Karpas-422 (cell line): ENCODE results near the gene LMNTD2. TPM values are rescaled to one million over a fixed set of nuclear protein-coding genes. Genes with fewer than 3 reads are reported as not detected.

Experiments
- DNase-seq: peaks from one replicate; pipeline ENCODE4 v3.0.0-alpha.2; 2015
- H2AFZ ChIP-seq: fragments of 200-600 bp; sonication (generic); 2 replicates; pipeline ENCODE4 v1.6.1; 2014; ENCODE audit warnings: antibody characterized with exemption, low read length, mixed read lengths
- H3K27ac ChIP-seq: fragments of 200-600 bp; sonication (generic); 2 replicates; pipeline ENCODE4 v1.5.1; 2014; ENCODE audit warnings: mild to moderate bottlenecking, low read length, moderate library complexity
- H3K27me3 ChIP-seq: fragments of 200-600 bp; sonication (generic); 2 replicates; pipeline ENCODE4 v1.6.1; 2014; ENCODE audit warnings: low read length, mixed read lengths
- H3K36me3 ChIP-seq: fragments of 200-600 bp; sonication (generic); 2 replicates; pipeline ENCODE4 v1.6.1; 2014; ENCODE audit warnings: low read length, mixed read lengths; ENCODE audit not compliant: insufficient read depth
- H3K4me1 ChIP-seq: fragments of 200-600 bp; sonication (generic); 2 replicates; pipeline ENCODE4 v1.6.1; 2014; ENCODE audit warnings: mild to moderate bottlenecking, low read length, mixed read lengths
- H3K4me2 ChIP-seq: fragments of 200-600 bp; sonication (generic); 2 replicates; pipeline ENCODE4 v1.6.1; 2014; ENCODE audit warnings: low read length, low read depth, mild to moderate bottlenecking; ENCODE audit not compliant: poor library complexity, severe bottlenecking
- H3K4me3 ChIP-seq: fragments of 200-600 bp; sonication (generic); 2 replicates; pipeline ENCODE4 v1.5.1; 2014; ENCODE audit warnings: mild to moderate bottlenecking, antibody characterized with exemption, low read length, mixed read lengths
- H3K79me2 ChIP-seq: fragments of 200-600 bp; sonication (generic); 2 replicates; pipeline ENCODE4 v1.6.1; 2014; ENCODE audit warnings: mild to moderate bottlenecking, low read length, mixed read lengths
- H3K9ac ChIP-seq: fragments of 200-600 bp; sonication (generic); 2 replicates; pipeline ENCODE4 v1.6.0; 2014; ENCODE audit warnings: low read length
- H3K9me2 ChIP-seq: fragments of 200-600 bp; sonication (generic), shearing (Covaris generic); replicated peaks from 2 replicates; pipeline ENCODE4 v1.6.0; 2014; ENCODE audit warnings: mild to moderate bottlenecking, low read length, moderate library complexity; ENCODE audit not compliant: insufficient read depth
- H3K9me3 ChIP-seq: fragments of 300-700, 200-600 bp; sonication (generic); 2 replicates; pipeline ENCODE4 v1.6.1; 2014; ENCODE audit warnings: low read length, mixed read lengths
- H4K20me1 ChIP-seq: fragments of 200-600 bp; sonication (generic); 2 replicates; pipeline ENCODE4 v1.6.1; 2014; ENCODE audit warnings: mild to moderate bottlenecking, antibody characterized with exemption, low read length, low read depth; ENCODE audit not compliant: insufficient read depth
- total RNA-seq: library from RNA; depleted of rRNA; stranded (reverse); fragments of >200 nt; shearing (Covaris generic); gene quantifications from 2 replicates; pipeline ENCODE4 v1.2.3, GENCODE V29; 2014; ENCODE audit warnings: low replicate concordance

LMNTD2 gene
- total RNA-seq, 1 experiment from 2014 or later = 6.2 TPM

- peak; percentile 50 for DNase-seq
- Histone ChIP-seq H3K36me3 (no peaks in the 10 kb centered on the region), H3K27me3 (no peaks in the 10 kb centered on the region), H3K27ac (no peak overlapping the region), H4K20me1 (peaks cover 8% of the 10 kb centered on the region; the same call in 1 of the 2 replicates), H3K4me1 (peaks cover 16% of the 10 kb centered on the region), H3K4me2 (no peak overlapping the region), H3K79me2 (no peaks in the 10 kb centered on the region), H3K9me2 (no peaks in the 10 kb centered on the region), H2AFZ (no peak overlapping the region), H3K4me3 (no peak overlapping the region), H3K9me3 (no peaks in the 10 kb centered on the region), H3K9ac (no peak overlapping the region)
These were observed 6.6 kb downstream of the LMNTD2 start for GRCh38 chr11:553988-554340.

DNA sequence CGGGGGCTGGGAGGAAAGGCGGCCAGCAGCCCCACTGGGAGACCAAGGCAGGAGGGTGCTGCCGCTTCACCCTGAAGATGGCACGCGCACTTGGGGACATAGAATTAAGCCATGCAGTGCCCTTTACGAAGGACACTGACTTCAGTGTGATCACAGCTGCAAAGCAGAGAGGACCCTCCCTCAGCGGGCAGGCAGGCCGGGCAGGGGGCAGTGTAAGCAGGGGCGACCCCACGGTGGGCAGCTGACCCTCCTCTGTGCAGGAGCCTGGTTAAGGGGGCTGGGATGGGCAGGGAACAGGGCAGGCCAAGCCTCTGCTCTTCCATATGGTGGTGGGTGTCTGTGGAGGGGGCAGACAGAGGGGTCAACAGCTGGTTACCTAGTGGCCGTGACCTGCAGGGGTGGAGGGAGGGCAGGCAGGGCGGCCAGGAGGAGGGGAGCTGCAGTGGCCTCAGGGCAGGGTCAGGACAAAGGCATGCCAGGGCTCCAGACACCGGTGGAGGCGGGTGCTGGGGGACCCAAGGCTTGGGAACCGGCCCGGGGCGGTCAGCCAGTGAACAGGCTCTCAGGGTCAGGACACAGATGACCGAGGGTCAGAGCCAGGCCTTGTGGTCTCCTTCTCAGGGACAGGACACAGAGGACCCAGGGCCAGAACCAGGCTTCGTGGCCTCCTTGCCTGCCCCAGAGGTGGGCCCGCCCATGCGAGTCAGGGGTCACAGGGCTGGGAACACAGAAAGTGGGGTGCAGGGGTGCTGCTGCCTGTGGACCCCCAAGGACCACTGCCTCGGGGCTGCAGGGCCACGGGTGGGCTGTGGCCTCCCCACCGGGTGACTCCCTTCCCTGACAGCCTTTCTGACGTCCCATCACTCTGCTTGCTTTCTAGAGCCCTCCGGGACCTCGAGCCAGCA lies 7.2 kb downstream of the LMNTD2 start:
- Histone ChIP-seq H2AFZ (no peak overlapping the region), H3K4me1 (peaks cover 18% of the 10 kb centered on the region), H3K9ac (no peak overlapping the region), H3K4me2 (no peak overlapping the region), H3K4me3 (no peak overlapping the region), H3K27me3 (no peaks in the 10 kb centered on the region), H3K79me2 (no peaks in the 10 kb centered on the region), H3K36me3 (no peaks in the 10 kb centered on the region), H3K9me2 (no peaks in the 10 kb centered on the region), H4K20me1 (peaks cover 8% of the 10 kb centered on the region; the same call in 1 of the 2 replicates), H3K27ac (no peak overlapping the region), H3K9me3 (no peaks in the 10 kb centered on the region)
- DNase-seq = no peak

DNA sequence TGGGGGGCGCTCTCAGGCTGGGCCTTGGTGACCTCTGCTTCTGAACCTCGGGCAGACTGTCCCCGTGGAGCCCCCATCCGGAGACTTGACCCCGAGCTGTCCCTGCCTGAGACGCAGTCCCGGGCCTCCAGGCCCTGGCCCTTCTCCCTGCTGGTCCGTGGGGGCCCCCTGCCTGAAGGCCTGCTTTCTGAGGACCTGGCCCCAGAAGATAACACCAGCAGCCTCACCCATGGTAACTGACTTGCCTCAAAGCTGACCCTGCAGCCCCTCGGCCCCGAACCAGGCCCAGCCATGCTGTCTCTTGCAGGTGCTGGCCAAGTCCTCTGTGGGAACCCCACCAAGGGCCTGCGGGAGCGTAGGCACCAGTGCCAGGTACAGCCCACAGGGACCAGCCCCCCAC lies 8.9 kb downstream of the LMNTD2 start:
- Histone ChIP-seq H3K79me2 (no peaks in the 10 kb centered on the region), H3K9me2 (no peaks in the 10 kb centered on the region), H3K4me1 (peaks cover 18% of the 10 kb centered on the region), H3K27ac (no peak overlapping the region), H3K9me3 (no peaks in the 10 kb centered on the region), H2AFZ (no peak overlapping the region), H4K20me1 (peaks cover 8% of the 10 kb centered on the region; the same call in 1 of the 2 replicates), H3K9ac (no peak overlapping the region), H3K36me3 (no peaks in the 10 kb centered on the region), H3K27me3 (no peaks in the 10 kb centered on the region), H3K4me3 (no peak overlapping the region), H3K4me2 (no peak overlapping the region)
- DNase-seq = no peak

DNA sequence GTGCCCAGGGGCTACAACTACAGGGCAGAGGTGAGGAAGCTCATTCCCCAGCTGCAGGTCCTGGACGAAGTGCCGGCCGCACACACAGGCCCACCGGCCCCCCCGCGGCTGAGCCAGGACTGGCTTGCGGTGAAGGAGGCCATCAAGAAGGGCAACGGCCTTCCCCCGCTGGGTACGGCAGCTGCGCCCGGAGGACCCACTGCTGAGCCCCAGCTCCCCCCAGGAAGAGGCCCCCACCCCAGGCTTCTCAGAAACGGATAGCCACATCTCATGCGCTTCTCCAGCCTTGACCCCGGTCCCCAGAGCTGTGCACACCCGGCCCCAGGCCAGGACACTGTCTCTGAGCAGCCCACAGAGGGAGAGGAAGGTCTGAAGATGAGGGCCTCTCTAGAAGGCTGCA lies 9.4 kb downstream of the LMNTD2 start:
- Histone ChIP-seq H2AFZ (no peak overlapping the region), H3K4me3 (no peak overlapping the region), H3K9ac (no peak overlapping the region), H3K9me2 (no peaks in the 10 kb centered on the region), H3K9me3 (no peaks in the 10 kb centered on the region), H3K4me1 (peaks cover 18% of the 10 kb centered on the region), H3K79me2 (no peaks in the 10 kb centered on the region), H3K27me3 (no peaks in the 10 kb centered on the region), H3K27ac (no peak overlapping the region), H4K20me1 (peaks cover 8% of the 10 kb centered on the region; the same call in 1 of the 2 replicates), H3K4me2 (no peak overlapping the region), H3K36me3 (no peaks in the 10 kb centered on the region)
- DNase-seq = no peak

DNA sequence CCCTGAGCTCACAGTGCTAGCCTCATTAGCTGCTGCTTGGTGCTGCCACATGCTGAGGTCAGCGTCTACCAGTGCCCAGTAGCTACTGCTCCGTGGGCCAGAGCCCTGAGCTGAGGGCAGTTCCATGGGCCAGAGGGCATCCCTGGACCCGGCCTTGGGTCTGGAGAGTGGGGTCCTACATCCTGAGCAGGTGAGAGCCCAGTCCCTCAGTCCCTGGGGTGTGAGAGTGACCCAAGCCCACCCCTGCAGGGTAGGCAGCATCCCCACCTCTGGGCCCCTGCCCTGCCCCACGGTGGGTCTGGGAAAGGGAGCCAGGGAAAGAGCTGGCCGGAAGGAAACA lies 9.8 kb downstream of the LMNTD2 start:
- H3K79me2 ChIP-seq = no peaks in the 10 kb centered on the region
- DNase-seq = no peak
- H3K27me3 ChIP-seq = no peaks in the 10 kb centered on the region
- no peak overlapping the region for H3K9ac ChIP-seq
- no peak overlapping the region for H3K27ac ChIP-seq
- H4K20me1 ChIP-seq = peaks cover 8% of the 10 kb centered on the region; the same call in 1 of the 2 replicates
- no peaks in the 10 kb centered on the region for H3K9me3 ChIP-seq
- no peaks in the 10 kb centered on the region for H3K9me2 ChIP-seq
- no peak overlapping the region for H3K4me2 ChIP-seq
- no peak overlapping the region for H3K4me3 ChIP-seq
- no peak overlapping the region for H2AFZ ChIP-seq
- H3K36me3 ChIP-seq = no peaks in the 10 kb centered on the region
- H3K4me1 ChIP-seq = peaks cover 18% of the 10 kb centered on the region

GRCh38 chr11:550021-550745 lies 10.4 kb downstream of the LMNTD2 start:
- H3K9me2 ChIP-seq = no peaks in the 10 kb centered on the region
- no peak overlapping the region for H3K9ac ChIP-seq
- DNase-seq = no peak

GRCh38 chr11:548700-549603 lies 11.6 kb downstream of the LMNTD2 start:
- Histone ChIP-seq H3K27ac (no peak overlapping the region), H2AFZ (no peak overlapping the region), H3K79me2 (no peaks in the 10 kb centered on the region), H3K4me3 (no peak overlapping the region), H3K9me2 (no peaks in the 10 kb centered on the region), H3K9ac (no peak overlapping the region), H3K9me3 (no peaks in the 10 kb centered on the region), H3K36me3 (no peaks in the 10 kb centered on the region), H4K20me1 (peaks cover 8% of the 10 kb centered on the region; the same call in 1 of the 2 replicates), H3K4me2 (no peak overlapping the region), H3K27me3 (no peaks in the 10 kb centered on the region), H3K4me1 (peaks cover 9% of the 10 kb centered on the region)
- peak; percentile 60 for DNase-seq

More at GRCh38 chr11:550021-550745, 10.4 kb downstream of the LMNTD2 start:
- peaks cover 18% of the 10 kb centered on the region for H3K4me1 ChIP-seq
- H3K9me3 ChIP-seq = no peaks in the 10 kb centered on the region
- no peak overlapping the region for H3K4me2 ChIP-seq
- no peak overlapping the region for H3K4me3 ChIP-seq
- peaks cover 8% of the 10 kb centered on the region; the same call in 1 of the 2 replicates for H4K20me1 ChIP-seq
- H3K27me3 ChIP-seq = no peaks in the 10 kb centered on the region
- no peaks in the 10 kb centered on the region for H3K36me3 ChIP-seq
- no peaks in the 10 kb centered on the region for H3K79me2 ChIP-seq
- no peak overlapping the region for H3K27ac ChIP-seq
- no peak overlapping the region for H2AFZ ChIP-seq
